Medulla oblongata (tissue), 1 donor: ENCODE data around the gene ACAD11.
"Not testable (repeated sequence)": the region's sequence is repeated elsewhere in the genome, so short reads cannot be mapped to it uniquely, and the experiment has no call there.

ENCODE experiments used
- DNase-seq: peaks from one replicate; pipeline ENCODE4 v3.0.0-alpha.2; 2015; ENCODE audit errors: extremely low spot score

ACAD11 gene

GRCh38 chr3:132650153-132650552 is 9.5 kb downstream of the ACAD11 start:
- DNase-seq = no peak

- no peak for DNase-seq
These were observed 14.6 kb downstream of the ACAD11 start for GRCh38 chr3:132645058-132645457.

- no peak for DNase-seq
These were observed 16.2 kb downstream of the ACAD11 start for GRCh38 chr3:132643366-132643765.

- DNase-seq = no peak
These were observed 17.1 kb downstream of the ACAD11 start for GRCh38 chr3:132642539-132642847.

- peak; percentile 58 for DNase-seq
These were observed 17.6 kb downstream of the ACAD11 start for GRCh38 chr3:132641837-132642538.

- DNase-seq = not testable (repeated sequence)
These were observed 18.2 kb downstream of the ACAD11 start for GRCh38 chr3:132641427-132641826.

- no peak for DNase-seq
These were observed 20.9 kb downstream of the ACAD11 start for GRCh38 chr3:132638706-132639105.

GRCh38 chr3:132637590-132637989 is 22.0 kb downstream of the ACAD11 start:
- DNase-seq = no peak

GRCh38 chr3:132635052-132635451 is 24.6 kb downstream of the ACAD11 start:
- DNase-seq = no peak

- no peak for DNase-seq
These were observed 29.0 kb downstream of the ACAD11 start for GRCh38 chr3:132630612-132631011.

- DNase-seq = no peak
These were observed 29.7 kb downstream of the ACAD11 start for GRCh38 chr3:132629928-132630327.

- no peak for DNase-seq
These were observed 31.5 kb downstream of the ACAD11 start for GRCh38 chr3:132628157-132628556.

- no peak for DNase-seq
These were observed 32.7 kb downstream of the ACAD11 start for GRCh38 chr3:132626955-132627354.

- no peak for DNase-seq
These were observed 34.0 kb downstream of the ACAD11 start for GRCh38 chr3:132625613-132626012.

GRCh38 chr3:132624790-132625189 is 34.8 kb downstream of the ACAD11 start:
- no peak for DNase-seq

GRCh38 chr3:132623646-132624045 is 36.0 kb downstream of the ACAD11 start:
- DNase-seq = no peak

- no peak for DNase-seq
These were observed 36.8 kb downstream of the ACAD11 start for GRCh38 chr3:132622761-132623160.

GRCh38 chr3:132622148-132622547 is 37.5 kb downstream of the ACAD11 start:
- DNase-seq = no peak

GRCh38 chr3:132616780-132617179 is 42.8 kb downstream of the ACAD11 start:
- DNase-seq = no peak

- no peak for DNase-seq
These were observed 43.7 kb downstream of the ACAD11 start for GRCh38 chr3:132615881-132616280.

GRCh38 chr3:132615301-132615700 is 44.3 kb downstream of the ACAD11 start:
- not testable (repeated sequence) for DNase-seq

- not testable (repeated sequence) for DNase-seq
These were observed 53.0 kb downstream of the ACAD11 start for GRCh38 chr3:132606620-132607019.

GRCh38 chr3:132606085-132606484 is 53.5 kb downstream of the ACAD11 start:
- DNase-seq = no peak

GRCh38 chr3:132605374-132605792 is 54.2 kb downstream of the ACAD11 start:
- DNase-seq = no peak
